ENCODE data around the gene STN1. TPM values are rescaled to one million over a fixed set of nuclear protein-coding genes. Genes with fewer than 3 reads are reported as not detected.

The STN1 gene
- total RNA-seq, 1 donor from 2014 or later: 24.5 TPM

DNA sequence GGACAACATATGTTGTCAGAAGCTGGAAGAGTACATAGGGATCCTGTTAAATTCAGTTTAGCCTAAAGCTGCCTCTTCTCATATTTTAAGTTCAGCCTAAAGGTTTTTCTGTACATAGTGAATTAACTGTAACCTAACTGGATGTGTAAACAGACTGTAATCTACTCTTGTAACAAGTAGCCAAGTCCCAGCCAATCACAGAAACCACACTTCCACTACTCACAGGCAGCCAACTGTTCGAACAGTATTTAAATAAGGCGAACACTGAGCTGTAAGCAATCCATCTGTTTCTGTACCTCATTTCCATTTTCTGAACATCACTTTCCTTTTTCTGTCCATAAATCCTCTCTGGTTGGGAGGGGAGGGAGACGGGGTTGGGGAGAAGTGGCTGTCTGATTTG is 15.0 kb upstream of the STN1 start:
- Histone ChIP-seq H3K27me3 (no peaks in the 10 kb centered on the region), H3K4me3 (no peak overlapping the region), H3K4me1 (no peaks in the 10 kb centered on the region), H3K36me3 (no peaks in the 10 kb centered on the region), H3K27ac (no peak overlapping the region), H3K9me3 (no peaks in the 10 kb centered on the region)
- intact Hi-C loops (cut with DNase I): no loop called here
- no peak for DNase-seq (ENCODE audit: low spot score in 2 of 2)
- TF ChIP-seq, protein P1, sequence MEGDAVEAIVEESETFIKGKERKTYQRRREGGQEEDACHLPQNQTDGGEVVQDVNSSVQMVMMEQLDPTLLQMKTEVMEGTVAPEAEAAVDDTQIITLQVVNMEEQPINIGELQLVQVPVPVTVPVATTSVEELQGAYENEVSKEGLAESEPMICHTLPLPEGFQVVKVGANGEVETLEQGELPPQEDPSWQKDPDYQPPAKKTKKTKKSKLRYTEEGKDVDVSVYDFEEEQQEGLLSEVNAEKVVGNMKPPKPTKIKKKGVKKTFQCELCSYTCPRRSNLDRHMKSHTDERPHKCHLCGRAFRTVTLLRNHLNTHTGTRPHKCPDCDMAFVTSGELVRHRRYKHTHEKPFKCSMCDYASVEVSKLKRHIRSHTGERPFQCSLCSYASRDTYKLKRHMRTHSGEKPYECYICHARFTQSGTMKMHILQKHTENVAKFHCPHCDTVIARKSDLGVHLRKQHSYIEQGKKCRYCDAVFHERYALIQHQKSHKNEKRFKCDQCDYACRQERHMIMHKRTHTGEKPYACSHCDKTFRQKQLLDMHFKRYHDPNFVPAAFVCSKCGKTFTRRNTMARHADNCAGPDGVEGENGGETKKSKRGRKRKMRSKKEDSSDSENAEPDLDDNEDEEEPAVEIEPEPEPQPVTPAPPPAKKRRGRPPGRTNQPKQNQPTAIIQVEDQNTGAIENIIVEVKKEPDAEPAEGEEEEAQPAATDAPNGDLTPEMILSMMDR (IDR thresholded peaks at IDR 0.05): no peak

DNA sequence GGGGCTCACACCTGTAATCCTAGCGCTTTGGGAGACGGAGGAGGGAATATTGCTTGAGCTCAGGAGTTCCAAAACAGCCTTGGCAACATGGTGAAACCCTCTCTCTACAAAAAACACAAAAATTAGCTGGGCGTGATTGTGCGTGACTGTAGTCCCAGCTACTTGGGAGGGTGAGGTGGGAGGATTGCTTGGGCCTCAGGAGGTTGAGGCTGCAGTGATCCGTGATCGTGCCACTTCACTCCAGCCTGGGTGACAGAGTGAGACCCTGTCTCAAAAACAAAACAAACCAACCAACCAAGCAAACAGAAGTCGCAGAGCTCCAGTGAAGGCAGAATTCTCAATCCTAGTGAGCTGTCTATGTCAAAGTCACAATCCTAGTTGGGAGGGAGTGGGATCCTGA is 14.3 kb upstream of the STN1 start:
- no peak for DNase-seq (ENCODE audit: low spot score in 2 of 2)
- Histone ChIP-seq H3K27ac (no peak overlapping the region), H3K27me3 (no peaks in the 10 kb centered on the region), H3K9me3 (no peaks in the 10 kb centered on the region), H3K4me1 (no peaks in the 10 kb centered on the region), H3K36me3 (no peaks in the 10 kb centered on the region), H3K4me3 (no peak overlapping the region)
- TF ChIP-seq, protein P1 (IDR thresholded peaks at IDR 0.05): no peak
- intact Hi-C loops (cut with DNase I): no loop called here

DNA sequence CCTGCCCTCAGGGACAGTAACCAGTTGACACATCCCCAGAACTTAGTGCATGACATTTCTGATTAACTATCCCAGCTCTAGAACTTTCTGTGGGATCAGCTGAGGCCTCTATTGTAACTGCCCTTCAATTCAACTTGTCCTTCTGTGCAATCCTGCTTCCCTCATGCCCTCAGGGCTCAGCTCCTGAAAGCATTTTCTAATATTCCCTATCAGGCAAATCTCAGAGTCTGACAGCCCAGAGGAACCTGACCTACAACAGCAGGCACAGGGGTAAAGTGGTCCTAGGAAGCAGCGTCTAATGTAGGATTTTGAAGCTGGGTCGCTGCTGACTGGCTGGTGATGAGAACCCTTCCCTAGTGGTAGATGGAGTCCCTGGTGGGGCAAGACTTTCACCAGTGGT is 13.6 kb upstream of the STN1 start:
- Histone ChIP-seq H3K27ac (no peak overlapping the region), H3K9me3 (no peaks in the 10 kb centered on the region), H3K36me3 (no peaks in the 10 kb centered on the region), H3K27me3 (no peaks in the 10 kb centered on the region), H3K4me1 (no peaks in the 10 kb centered on the region), H3K4me3 (no peak overlapping the region)
- DNase-seq (ENCODE audit: low spot score in 2 of 2): no peak
- intact Hi-C loops (cut with DNase I): no loop called here
- TF ChIP-seq, protein P1 (IDR thresholded peaks at IDR 0.05): no peak

DNA sequence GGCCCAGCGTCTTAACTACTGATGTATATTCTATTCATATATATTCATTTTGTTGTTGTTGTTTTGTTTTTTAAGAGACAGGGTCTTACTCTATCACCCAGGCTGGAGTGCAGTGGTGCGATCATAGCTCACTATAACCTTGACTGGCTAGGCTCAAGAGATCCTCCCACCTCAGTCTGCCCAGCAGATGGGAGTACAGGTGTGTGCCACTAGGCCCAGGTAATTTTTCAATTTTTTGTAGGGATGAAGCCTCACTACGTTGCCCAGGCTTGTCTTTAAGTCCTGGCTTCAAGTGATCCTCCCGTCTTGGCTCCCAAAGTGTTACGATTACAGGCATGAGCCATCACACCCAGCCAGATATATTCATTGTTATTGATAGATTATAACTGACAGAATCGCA is 12.9 kb upstream of the STN1 start:
- DNase-seq (ENCODE audit: low spot score in 2 of 2): no peak
- Histone ChIP-seq H3K27me3 (no peaks in the 10 kb centered on the region), H3K4me3 (no peak overlapping the region), H3K36me3 (no peaks in the 10 kb centered on the region), H3K27ac (no peak overlapping the region), H3K9me3 (no peaks in the 10 kb centered on the region), H3K4me1 (no peaks in the 10 kb centered on the region)
- intact Hi-C loops (cut with DNase I): no loop called here
- TF ChIP-seq, protein P1 (IDR thresholded peaks at IDR 0.05): no peak

DNA sequence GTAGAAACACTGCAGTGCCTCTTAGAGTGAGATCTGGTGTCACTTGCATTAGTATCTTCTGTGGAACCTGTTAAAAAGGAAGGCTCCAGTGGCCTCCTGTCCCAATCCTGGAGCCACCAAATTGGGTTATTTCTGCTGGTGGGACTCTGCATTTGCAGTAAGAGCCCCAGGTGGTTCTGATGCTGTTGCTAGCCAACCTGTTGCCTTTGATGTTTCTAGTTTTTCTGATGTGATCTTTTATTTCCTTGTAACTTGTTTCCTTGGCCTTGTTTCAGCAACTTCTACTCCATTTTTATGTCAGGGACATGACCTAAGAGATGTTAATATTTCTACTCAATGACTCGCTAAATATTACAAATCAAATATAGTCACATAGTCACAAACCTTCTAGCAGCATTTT is 12.5 kb upstream of the STN1 start:
- no peak overlapping the region for H3K27ac ChIP-seq
- H3K27me3 ChIP-seq: no peaks in the 10 kb centered on the region
- DNase-seq (ENCODE audit: low spot score in 2 of 2): no peak
- no peak overlapping the region for H3K4me3 ChIP-seq
- H3K9me3 ChIP-seq: no peaks in the 10 kb centered on the region
- intact Hi-C loops (cut with DNase I): no loop called here
- H3K4me1 ChIP-seq: no peaks in the 10 kb centered on the region
- TF ChIP-seq, protein P1 (IDR thresholded peaks at IDR 0.05): no peak
- H3K36me3 ChIP-seq: no peaks in the 10 kb centered on the region

DNA sequence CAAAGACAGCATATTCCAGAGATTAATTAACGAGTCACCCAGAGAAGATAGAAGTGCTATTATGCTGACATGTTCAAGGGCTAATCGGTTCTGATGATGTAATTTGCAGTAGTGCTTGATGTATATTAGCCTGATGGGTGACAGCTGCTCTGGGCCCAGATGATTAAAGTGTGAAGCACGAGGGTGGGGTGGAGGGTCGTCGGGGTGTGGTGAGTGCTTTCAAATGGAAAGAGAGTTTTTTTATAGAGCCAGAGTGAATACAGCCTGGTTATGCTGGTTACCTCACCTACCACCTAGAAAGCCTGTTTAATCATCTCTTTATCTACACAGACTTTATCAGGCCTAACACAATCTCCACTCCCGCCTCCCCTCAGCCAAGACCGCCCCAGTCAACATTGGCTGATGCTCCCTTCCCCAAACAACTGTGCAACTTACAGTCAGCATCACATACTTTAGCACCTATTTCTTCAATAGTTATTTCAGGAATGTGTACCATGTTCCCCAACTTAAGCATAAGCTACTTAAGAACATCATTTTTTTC is 11.5 kb upstream of the STN1 start:
- intact Hi-C loops (cut with DNase I): no loop called here
- Histone ChIP-seq H3K27ac (no peak overlapping the region), H3K4me1 (no peaks in the 10 kb centered on the region), H3K9me3 (no peaks in the 10 kb centered on the region), H3K36me3 (no peaks in the 10 kb centered on the region), H3K4me3 (no peak overlapping the region), H3K27me3 (no peaks in the 10 kb centered on the region)
- TF ChIP-seq, protein P1 (IDR thresholded peaks at IDR 0.05): no peak
- no peak for DNase-seq (ENCODE audit: low spot score in 2 of 2)

Measured in ascending aorta (tissue), 2 donors.